Endometrial microvascular endothelial cells (primary cell): Measurements from ENCODE around the gene FANCE. TPM values are rescaled to one million over a fixed set of nuclear protein-coding genes. Genes with fewer than 3 reads are reported as not detected.

ENCODE experiments used
- in situ Hi-C: cut with HindIII; loops from 2 replicates; pipeline ENCODE4 v1.10.0; 2017; ENCODE audit warnings: low sequenced_read_pairs, low pct_unique_long_range_greater_than_20kb; ENCODE audit errors: inconsistent ontology term
- total RNA-seq: library from RNA; depleted of rRNA; stranded (reverse); fragments of >200 nt; gene quantifications from one replicate; pipeline ENCODE4 v1.2.3, GENCODE V29; 2015; ENCODE audit errors: inconsistent ontology term

Gene FANCE
- total RNA-seq, 1 donor from 2014 or later: 10.6 TPM

DNA sequence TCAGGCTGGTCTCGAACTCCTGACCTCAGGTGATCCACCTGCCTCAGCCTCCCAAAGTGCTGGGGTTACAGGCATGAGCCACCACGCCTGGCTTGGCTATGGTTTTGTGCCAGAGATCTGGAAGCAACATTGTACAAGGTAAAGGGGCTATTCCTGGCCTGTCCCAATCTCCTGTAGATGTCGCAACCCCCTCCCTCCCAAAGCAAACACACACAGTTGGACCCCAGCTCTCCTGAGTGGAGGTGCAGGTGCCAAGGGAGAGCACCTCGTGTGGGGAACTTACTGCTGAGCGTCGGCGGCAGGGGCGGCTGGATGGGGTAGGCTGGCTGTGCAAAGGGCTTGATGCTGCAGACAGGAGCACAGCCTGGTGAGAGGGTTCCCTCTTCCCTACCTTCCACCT, 24.9 kb downstream of the FANCE start:
- in situ Hi-C loops: no loop called here

DNA sequence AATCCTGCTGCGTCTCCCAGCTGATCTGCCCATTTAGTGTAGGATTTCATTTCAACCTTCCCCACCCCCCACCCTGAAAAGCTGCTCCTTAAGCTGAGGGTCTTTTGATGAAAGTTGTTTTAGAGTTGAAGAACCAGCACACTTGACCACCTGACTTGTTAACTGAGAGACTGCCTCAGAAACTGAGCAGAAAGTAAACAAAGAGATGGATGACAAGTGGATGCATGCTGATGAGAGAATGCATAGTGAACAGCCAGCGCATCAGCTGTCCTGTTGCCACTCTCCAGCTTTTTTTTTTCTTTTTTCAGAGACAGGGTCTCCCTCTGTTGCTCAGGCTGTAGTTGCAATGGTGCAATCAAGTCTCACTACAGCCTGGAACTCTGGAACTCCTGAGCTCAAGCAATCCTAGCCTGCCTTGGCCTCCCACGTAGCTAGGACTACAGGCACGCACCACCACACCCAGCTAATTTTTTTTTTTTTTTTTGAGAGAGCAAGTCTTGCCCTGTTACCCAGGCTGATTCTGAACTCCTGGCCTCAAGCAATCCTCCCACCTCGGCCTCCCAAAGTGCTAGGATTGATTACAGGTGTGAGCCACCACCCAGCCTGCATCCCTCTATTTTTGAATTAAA, 25.5 kb downstream of the FANCE start:
- in situ Hi-C loops: no loop called here

- in situ Hi-C loops: no loop called here
These were observed 26.1 kb downstream of the FANCE start for GRCh38 chr6:35478259-35478658.

GRCh38 chr6:35480176-35480575, 28.0 kb downstream of the FANCE start:
- in situ Hi-C loops: no loop called here

DNA sequence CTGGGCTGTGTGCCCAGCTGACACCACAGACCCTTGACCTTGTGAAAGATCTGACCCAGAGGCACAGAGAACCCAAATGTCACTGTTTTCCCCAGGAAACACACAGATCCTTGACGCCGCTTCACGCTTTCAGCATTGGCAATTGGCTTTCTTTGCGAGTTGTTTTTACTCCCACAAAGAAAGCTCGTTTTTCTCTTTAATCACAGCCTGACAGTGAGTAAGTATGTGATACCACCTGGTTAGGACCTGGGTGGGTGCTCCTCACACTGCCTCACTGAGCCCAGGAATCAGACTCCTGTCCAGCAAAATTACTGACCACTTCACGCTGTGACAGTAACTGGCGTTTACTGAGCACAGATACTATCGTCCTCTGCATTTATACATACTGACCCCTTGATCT, 29.1 kb downstream of the FANCE start:
- in situ Hi-C loops: no loop called here

- in situ Hi-C loops: no loop called here
These were observed 30.9 kb downstream of the FANCE start for GRCh38 chr6:35483062-35483461.

DNA sequence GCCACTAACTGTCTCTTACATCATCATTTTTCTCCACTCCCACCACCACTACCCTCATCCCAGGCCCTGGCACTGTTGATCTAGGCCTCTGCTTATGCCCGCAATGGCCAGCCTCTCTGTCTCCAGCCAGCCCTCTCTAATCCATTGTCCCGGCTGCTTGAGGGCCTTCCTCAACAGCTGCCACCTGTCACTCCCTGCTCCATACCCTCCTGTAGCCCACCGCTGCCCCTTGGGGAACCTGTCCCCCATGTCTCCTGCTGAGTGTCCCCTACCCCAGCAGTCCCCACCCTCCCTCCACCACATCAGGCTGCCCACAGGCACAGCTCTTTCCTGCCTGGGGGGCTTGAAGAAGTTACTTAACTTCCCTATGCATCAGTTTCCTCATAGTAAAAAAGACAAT, 31.4 kb downstream of the FANCE start:
- in situ Hi-C loops: no loop called here

DNA sequence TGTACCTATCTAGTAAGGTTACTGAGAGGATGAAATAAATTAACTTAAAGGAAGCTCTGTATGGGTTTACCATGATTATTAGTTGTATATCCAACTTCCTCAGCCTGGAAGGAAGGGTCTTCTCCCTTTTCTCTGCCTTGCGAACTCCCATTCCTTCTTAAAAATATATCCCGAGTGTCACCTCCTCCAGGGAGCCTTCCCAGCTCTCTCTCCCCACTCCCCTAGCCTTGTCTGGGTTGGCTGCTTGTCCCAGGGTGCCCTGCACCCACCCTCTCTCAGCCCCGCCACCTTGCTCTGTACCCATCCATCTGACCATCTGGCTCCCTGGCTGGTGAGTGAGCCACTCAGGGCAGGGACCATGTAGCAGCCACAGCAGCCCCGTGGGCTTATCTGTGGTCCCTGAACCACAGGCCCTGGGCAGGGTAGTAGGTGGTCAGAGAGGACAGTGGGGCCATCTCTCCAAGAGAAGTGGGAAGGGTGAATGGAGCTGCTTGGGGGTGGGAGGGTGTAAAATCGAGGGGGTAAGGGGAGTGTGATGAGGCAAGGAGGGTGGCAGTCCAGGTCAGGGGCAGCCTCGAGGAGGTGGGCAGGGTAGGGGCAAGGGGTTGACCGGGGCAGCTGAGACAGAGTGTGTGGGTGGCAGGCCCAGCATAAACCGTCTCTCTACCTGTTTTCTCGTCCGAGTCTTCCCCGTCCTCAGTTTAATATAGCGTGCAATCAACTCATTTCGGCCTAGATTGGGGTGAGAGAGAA, 31.9 kb downstream of the FANCE start:
- in situ Hi-C loops: no loop called here

GRCh38 chr6:35484921-35485392, 32.8 kb downstream of the FANCE start:
- in situ Hi-C loops: no loop called here

DNA sequence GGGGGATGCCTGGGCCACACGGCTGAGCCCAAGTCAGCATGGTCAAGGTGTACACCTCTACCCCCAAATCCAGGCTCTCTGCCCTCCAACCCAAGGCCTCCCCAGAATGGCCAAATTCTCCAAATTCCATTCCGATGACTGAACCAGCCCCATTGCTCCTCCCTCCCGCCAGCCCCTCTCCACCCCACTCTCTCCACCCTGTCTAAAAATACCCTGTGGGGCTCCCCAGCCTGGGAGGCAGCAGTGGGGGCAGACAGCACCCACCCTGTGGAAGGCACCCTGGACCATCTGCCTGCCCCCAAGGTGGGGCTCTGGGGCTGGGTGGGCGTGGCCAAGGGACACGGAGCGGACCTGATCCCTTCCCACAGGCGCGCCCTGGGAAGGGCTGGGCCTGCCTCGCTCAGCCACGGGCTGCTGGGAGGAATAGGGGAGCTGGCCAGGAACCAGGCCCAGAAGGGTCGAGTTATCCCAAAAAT, 33.3 kb downstream of the FANCE start:
- in situ Hi-C loops: no loop called here

DNA sequence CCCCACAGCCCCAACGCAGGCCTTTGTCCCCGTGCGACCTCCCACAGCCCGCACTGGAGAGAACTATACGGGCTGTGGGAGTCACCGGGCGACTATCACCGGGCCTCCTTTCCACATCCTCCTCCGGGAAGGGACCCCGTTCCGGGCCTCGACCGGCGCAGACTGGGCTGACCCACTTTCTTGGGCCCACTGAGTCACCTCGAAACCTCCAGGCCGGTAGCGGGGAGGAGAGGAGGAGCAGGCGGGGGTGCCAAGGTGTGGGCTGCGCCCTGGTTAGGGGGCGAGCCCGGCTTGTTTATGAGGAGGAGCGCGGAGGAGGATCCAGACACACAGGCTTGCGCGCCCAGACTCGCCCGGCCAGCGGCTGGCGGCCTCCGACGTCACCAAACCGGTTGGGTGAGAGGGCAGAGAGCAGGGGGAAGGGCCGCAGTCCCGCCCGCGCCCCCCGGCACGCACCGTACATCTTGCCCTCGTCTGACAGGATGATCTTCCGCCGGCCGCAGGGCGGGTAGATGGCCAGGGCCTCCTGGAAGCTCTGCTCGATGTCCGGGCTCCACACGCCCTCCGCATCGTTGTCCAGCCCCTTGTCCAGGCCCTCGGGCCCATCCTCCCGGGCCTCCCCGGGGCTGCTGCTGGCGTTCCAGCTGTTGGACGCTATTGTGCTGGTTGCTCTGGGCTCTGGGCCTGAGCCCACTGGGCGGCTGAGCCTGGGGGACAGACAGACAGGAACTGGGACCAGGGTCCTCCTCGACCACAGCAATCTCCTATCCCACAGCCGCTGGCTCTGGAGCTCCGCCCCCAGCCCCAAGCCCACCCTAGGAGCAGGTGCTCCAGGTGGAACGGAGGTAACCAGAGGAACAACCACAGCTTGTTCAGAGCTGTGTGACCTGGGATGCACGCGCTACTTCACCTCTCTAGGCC, 34.1 kb downstream of the FANCE start:
- in situ Hi-C loops: no loop called here

- in situ Hi-C loops: no loop called here
These were observed 35.7 kb downstream of the FANCE start for GRCh38 chr6:35487658-35488516.

DNA sequence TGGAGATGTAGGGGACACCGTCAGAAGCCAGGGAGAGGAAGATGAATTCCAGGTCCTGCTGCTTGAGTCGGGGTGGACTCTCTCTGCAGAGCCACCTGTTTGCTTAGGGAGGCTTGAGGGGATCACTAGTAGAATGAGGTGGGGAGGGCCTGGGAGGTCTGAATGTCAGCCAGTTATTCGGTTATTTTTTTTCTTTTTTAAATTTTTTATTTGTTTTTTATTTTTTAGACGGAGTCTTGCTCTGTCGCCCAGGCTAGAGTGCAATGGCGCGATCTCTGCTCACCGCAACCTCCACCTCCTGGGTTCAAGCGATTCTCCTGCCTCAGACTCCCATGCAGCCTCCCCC, 36.4 kb downstream of the FANCE start:
- in situ Hi-C loops: no loop called here

DNA sequence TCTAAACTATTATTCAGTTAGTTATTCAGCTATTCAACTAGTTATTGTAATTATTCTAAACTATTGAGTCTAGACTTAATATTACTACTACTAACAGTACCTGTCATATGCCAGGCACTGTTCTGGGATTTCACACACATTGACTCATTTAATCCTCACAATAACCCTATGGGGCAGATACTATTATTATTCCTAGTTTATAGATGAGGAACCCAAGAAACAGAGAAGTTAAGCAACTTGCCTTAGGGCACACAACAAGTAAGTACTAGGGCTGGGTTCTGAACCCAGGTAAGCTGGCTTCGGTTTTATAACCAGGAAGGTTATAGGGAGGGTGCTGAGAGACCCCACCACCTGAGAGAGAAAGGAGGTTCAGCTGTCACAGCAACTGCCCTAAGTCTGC, 36.9 kb downstream of the FANCE start:
- in situ Hi-C loops: no loop called here

DNA sequence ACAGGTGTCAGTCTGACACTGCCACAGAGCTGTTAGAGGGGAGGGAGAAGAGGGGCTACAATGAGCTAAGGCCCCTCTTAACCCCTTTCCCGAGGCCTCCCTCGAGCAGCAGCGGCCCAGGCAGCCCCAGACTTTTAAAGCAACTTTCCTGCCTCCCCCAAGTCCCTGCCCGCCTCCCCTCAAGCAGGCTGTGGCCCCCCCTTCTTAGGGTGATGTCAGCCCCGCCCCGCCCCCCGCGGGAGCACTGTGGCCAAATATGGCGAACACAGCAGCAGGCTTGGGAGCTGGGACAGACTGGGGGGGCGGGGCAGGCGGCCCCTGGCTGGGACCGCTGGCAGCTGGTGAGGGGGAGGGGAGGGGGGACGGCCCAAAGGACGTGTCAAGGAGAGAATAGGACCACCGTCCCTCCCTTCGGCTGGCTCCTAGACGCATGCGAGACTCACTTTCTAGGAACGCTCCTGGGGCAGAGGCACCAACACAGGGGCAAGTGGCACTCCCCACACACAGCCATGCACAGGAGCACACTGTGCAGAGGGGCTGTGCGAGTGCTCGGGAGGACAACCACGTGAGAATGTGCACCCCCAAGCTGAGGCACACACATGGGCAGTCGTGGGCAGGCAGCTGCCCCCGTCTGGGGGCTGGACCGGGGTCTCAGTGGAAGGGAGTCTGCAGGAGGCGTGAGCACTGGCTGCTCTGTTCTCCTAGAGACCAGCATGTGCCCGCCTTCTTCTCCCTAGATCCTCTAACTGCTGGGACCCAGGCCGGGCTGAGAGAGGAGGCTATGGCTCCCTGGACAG, 38.1 kb downstream of the FANCE start:
- in situ Hi-C loops: no loop called here

DNA sequence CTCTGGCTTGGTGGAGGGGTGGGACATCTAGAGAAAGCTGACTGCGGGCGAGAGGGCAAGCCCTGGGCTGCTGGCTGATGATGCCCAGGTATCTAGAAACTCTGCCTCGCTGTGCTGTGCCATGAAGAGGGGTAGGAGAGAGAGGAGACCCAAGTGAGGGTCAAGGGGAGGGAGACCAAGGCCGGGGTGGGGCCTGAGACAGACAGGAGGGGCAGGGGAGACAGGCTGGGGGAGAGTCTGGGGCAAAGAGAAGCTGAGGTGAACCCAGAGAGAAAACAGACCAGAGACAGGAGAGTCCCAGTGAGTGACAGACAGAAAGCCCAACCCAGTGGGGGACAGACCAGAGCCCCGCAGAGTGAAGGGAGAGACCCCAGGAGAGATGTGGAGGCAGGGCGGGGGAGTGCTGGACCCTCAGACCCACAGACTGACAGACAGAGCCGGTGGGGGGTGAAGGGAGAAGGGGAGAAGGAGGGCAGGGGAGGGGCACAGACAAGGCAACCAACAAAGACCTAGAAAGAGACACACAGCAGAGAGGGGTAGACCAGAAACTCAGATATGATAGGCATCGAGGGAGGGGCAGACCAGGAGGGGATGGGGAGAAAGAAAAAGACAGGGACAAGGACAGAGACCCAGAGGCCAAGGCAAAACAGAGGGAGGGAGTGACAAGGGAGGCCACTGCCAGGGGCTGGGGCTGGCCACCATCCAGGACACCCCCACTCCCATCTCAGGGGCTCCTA, 38.9 kb downstream of the FANCE start:
- in situ Hi-C loops: no loop called here

DNA sequence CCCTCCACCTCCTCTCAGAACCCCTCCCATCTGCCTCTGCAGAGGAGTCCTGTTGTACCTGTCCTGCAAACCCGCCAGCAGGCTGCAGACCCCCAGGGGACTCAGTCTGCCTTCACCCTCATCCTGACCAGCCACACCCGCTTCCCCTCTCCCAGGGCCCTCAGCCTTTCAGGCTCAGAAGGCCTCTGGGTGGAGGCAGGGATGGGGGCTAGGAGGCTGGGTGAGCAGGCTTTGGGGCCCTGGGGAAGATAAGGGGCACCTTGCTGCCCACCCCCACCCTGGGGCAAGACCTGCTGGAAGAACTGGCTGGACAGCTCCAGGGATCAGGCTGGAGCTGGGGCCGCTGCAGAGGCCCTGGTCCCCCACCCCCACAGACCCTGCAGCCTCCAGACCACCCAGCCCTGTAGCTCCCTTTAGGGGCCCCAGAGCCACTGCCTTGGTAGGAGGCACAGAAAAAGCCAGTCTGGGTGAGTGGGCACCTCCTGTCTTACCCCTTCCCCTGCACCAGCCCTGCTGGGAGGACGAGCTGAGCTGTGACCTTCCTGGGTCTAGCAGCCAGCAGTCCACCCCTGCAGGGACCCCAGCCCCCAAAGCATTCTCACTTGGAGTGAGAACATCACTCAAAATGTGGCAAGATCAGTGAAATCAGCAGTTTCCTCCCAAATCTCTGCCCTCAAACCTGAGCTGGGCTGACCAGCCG, 39.6 kb downstream of the FANCE start:
- in situ Hi-C loops: no loop called here
